ENCODE measurements around the gene STARD7. TPM values are rescaled to one million over a fixed set of nuclear protein-coding genes. Genes with fewer than 3 reads are reported as not detected.

Gene STARD7
- total and polyA plus RNA-seq, 10 of the 15 experiments (the other 5 are each of a cell fraction or from before 2014, with no cell fraction given), result 85.4 to 237 (median 153) TPM

GRCh38 chr2:96208143-96209010 is at the start of gene STARD7 (continued):
- TF ChIP-seq GATAD2B (conservative IDR thresholded peaks at IDR 0.05; ENCODE audit: low read depth) (peak; percentile 89), WRNIP1 (IDR thresholded peaks at IDR 0.05; ENCODE audit: borderline replicate concordance, low read depth, low read length) (no peak), E4F1 (IDR thresholded peaks at IDR 0.05; ENCODE audit: borderline replicate concordance, partially characterized antibody) (peak; percentile 28), NRF1 (conservative IDR thresholded peaks at IDR 0.05; ENCODE audit: low read depth, low read length) (peak; percentile 84), SMAD5 (IDR thresholded peaks at IDR 0.05; ENCODE audit: low read depth) (peak; percentile 64; the same call in 1 of the 2 replicates), FOS (IDR thresholded peaks at IDR 0.05; ENCODE audit: borderline replicate concordance, extremely low read depth, insufficient read length) (peak; percentile 68), MXI1 (IDR thresholded peaks at IDR 0.05; ENCODE audit: low read depth, low read length) (peak; percentile 81), HCFC1 (IDR thresholded peaks at IDR 0.05; ENCODE audit: low read length) (peak; percentile 19; the same call in 1 of the 2 replicates), TCF12 (IDR thresholded peaks at IDR 0.05; ENCODE audit: low read depth, low read length) (no peak), TCF3 (IDR thresholded peaks at IDR 0.05; ENCODE audit: borderline replicate concordance, insufficient read depth, low read depth, low read length) (peak; percentile 63; the same call in 1 of the 2 replicates), TAF1 (IDR thresholded peaks at IDR 0.05; ENCODE audit: borderline replicate concordance, low read depth, low read length) (peak; percentile 72; the same call in 1 of the 2 replicates), PAX5 (IDR thresholded peaks at IDR 0.05; ENCODE audit: borderline replicate concordance, low read depth, low read length) (peak; percentile 88), ZNF274 (IDR thresholded peaks at IDR 0.05; ENCODE audit: insufficient read depth, insufficient read length) (no peak), RCOR1 (conservative IDR thresholded peaks at IDR 0.05; ENCODE audit: low read depth, low read length) (0 out of 2 replicates have a peak, but pooled peaks have one; percentile 26), ESRRA (IDR thresholded peaks at IDR 0.05; ENCODE audit: low read length) (peak; percentile 55; the same call in 1 of the 2 replicates), NFYB (IDR thresholded peaks at IDR 0.05; ENCODE audit: insufficient read depth, low read depth, low read length) (peak; percentile 92), CREB1 (IDR thresholded peaks at IDR 0.05; ENCODE audit: low read depth) (peak; percentile 73), RELB (IDR thresholded peaks at IDR 0.05; ENCODE audit: low read depth) (0 out of 2 replicates have a peak, but pooled peaks have one; percentile 24), PKNOX1 (IDR thresholded peaks at IDR 0.05) (peak; percentile 98), PBX3 (IDR thresholded peaks at IDR 0.05; ENCODE audit: insufficient replicate concordance, low read depth, low read length) (peak; percentile 95), JUNB (IDR thresholded peaks at IDR 0.05) (no peak), DPF2 (IDR thresholded peaks at IDR 0.05) (peak; percentile 95)

All from GM12878 (cell line).